Activated CD8-positive, alpha-beta memory T cell treated with anti-CD3 and anti-CD28 coated beads, Interleukin-2, amount 50 U/mL, for 1 hour (primary cell): ENCODE measurements around the gene IDH2.
A peak's percentile ranks its signal among the peaks of the same experiment; 100 is the strongest.

Experiments
- DNase-seq: peaks from one replicate; pipeline ENCODE4 v3.0.0-alpha.2; 2020; ENCODE audit errors: extremely low read depth

IDH2 gene

DNA sequence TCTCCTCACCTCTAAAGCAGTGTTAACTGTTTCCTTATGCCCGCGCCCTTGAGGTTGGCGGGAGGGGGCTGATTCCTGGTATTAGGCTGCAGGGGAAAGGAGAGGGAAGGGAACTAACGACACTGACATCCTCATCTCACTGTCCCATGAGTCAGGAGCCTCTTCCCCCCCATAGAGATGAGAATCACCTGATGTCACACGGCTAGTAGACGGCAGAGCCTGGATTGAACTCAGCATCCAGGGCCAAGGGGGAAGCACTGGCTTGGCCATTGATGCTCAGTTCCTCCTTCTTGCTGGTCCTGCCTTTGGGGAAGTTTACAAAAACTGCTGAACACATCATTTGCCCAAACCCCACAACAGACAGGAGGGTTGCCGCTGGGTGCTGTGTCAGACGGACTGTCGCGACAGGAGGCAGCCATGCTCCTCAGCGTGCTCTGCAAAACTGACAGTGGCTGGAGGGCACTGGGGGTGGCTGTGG, 38.5 kb downstream of the IDH2 start:
- no peak for DNase-seq

DNA sequence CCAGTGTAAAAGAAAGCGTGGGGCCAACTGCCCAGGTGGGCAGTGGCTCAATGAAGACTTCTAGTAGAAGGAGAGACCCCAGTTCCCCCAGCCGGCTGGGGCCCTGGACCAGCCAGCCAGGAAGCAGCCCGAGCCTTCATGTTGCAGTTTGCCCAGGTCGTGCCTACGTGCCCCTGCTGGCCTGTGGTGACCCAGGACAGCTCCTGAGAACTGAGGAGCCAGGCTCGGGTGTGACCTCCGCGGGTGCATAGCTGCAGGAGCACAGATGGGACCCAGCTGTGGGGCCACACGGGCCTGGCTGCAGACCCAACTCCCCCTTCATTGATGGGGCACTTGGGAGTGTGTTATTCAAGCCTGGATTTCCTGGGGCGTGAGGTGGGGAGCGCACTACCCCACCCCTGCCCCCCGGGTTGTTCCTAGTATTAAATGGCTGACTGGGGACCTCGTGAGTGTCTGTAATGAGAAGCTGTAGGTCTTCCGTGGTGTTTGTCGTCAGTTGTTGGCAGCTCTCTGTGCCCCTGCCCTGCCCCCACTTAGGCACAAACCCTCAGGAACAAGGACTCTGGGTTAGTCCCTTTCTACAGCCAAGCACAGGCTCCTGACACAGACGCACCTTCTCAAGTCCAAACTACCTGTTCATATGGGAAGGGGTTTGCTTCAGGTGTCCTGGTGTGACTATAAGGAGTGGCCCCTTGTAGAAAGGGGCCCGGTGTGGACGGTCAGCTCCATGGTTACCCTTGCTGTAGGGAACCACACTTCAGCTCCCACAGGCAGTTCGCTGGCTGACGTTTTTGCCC, 39.1 kb downstream of the IDH2 start:
- DNase-seq, result no peak

GRCh38 chr15:90062462-90062932, 39.8 kb downstream of the IDH2 start:
- no peak for DNase-seq

GRCh38 chr15:90062023-90062442, 40.2 kb downstream of the IDH2 start:
- no peak for DNase-seq

- no peak for DNase-seq
Measured at GRCh38 chr15:90060797-90061196, 41.5 kb downstream of the IDH2 start.

GRCh38 chr15:90059208-90059985, 42.9 kb downstream of the IDH2 start:
- DNase-seq, result peak; percentile 12

DNA sequence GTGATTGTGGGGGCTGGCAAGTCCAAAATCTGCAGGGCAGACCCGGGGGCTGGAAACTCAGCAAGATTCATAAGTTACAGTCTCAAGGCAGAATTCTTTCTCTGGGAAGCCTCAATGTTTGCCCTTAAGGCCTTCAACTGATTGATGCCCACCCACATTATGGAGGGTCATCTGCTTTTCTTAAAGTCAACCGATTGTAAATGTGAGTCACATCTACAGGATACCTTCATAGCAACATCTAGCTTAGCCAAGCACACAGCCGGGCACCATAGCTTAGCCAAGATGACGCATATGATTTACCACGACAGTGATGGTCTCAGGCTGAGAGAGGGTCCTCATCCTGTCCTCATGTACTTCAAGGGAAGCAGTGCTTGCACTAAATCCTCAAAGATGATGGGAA, 43.5 kb downstream of the IDH2 start:
- no peak for DNase-seq

- no peak for DNase-seq
Measured at GRCh38 chr15:90058308-90058707, 44.0 kb downstream of the IDH2 start.

GRCh38 chr15:90056529-90056928, 45.7 kb downstream of the IDH2 start:
- DNase-seq, result no peak

DNA sequence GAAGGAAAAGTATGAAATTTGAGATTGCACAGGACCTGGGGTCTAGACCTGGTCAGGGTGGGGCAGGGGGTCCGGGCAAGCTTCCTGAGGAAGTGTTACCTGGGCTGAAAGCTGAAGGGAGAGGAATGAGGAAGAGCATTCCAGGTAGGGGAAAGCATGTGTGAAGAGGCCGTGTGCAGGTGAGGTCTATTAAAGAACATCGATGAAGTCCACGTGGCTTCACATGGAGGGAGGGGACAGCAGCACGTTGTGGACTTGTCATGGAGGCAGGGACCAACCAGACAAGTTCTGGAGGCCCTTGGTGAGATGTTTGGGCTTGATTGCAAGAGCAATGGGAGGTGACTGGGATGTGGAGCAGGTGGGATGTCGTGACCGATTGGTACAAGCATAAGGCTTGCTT, 47.1 kb downstream of the IDH2 start:
- no peak for DNase-seq

DNA sequence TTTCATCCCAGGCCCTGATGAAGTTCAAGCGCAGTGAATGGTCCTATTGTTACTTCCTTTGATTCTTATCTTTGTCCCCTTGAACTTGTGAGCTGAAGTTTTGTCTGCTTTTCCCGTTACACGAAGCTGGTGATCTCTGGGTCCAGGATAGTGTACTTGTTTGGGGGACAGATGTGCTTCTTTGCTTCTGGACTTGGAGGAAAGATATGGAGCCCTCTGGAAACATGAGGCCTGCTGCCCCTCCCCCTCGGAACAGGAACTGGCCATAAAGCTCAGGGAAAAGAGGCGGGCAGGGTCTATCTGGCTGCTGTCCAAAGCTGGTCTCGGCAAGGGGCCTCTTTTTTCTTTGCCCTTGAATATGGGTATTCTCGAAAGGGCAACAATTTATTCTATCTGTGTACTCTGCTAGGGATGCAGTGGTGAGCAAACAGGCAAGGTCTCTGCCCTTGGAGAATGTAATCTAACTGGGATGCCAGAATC, 47.6 kb downstream of the IDH2 start:
- no peak for DNase-seq

DNA sequence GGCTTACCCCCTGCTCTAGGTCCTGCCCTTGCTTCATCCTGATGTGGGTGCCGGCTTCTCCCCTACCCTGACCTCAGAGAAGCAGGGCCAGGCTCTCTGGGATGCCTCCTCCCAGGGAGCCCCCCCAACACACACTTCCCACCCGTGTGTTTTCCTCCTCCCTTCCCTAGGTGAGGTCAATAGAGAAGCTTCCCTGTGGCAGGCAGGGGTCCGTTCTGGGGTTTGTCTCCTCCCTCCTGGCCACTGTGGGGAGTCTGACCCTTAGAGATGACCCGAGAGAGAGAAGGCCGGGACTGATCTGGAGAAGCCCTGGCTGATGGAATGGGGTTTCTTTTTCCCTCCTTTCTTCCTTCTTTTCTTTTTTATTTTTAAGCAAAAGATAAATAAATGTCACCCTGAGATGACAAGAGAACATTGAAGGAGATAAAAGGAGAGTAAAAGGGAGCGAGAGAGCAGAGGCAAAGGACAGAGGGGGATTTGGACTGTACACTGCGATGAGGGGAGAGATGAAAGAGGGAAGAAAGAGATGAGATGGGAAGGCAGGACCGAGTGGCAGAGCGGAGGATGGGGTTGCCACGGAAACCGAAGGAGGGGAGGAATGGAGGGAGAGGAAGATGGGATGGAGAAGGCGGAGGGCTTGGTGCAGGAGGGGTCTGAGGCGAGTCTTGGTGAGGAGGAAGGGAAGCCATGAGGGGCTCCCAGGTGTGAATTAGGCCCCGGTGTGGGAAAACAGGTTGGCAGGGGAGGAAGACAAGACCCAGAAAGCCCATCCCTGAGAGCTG, 48.4 kb downstream of the IDH2 start:
- no peak for DNase-seq

- DNase-seq, result no peak
Measured at GRCh38 chr15:90051874-90052273, 50.4 kb downstream of the IDH2 start.

- DNase-seq, result no peak
Measured at GRCh38 chr15:90049666-90050604, 52.3 kb downstream of the IDH2 start.

- no peak for DNase-seq
Measured at GRCh38 chr15:90049030-90049429, 53.2 kb downstream of the IDH2 start.

- DNase-seq, result no peak
Measured at GRCh38 chr15:90047956-90048575, 54.2 kb downstream of the IDH2 start.

- no peak for DNase-seq
Measured at GRCh38 chr15:90046911-90047392, 55.3 kb downstream of the IDH2 start.

- DNase-seq, result no peak
Measured at GRCh38 chr15:90046289-90046688, 56.0 kb downstream of the IDH2 start.

GRCh38 chr15:90044916-90045371, 57.3 kb downstream of the IDH2 start:
- no peak for DNase-seq

DNA sequence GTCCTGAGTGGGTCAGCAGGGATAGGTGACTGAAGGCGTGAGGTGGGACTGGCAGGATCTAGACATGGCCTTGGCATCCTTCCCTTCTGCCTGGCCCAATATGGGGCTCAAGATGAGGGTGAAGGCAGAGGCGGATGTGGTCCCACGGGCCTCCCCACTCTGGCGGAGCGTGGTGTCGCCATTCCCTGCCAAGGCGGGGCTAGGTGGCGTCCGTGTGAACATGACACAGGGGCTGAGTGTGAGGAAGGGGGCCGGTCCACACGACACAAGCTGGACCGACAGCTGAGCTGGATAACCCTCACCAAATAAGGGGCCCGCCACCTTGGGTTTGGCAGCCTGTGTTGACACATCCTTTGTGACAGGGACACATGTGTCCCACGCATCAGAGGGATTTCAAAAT, 58.1 kb downstream of the IDH2 start:
- DNase-seq, result no peak
